Esophagus squamous epithelium (tissue), 5 donors: ENCODE results near the gene COL26A1. TPM values are rescaled to one million over a fixed set of nuclear protein-coding genes. Genes with fewer than 3 reads are reported as not detected.

Source experiments
- DNase-seq: peaks from one replicate; lab custom pipeline; 2025; lab: John Stamatoyannopoulos, UW
- H3K27ac ChIP-seq, 4 donors: fragments of 200-600 bp; sonication (generic); one replicate each; pipeline ENCODE4 v1.5.1; 2016 to 2019; ENCODE audit warnings: mild to moderate bottlenecking in 1 of 4
- H3K27me3 ChIP-seq, 4 donors: fragments of 200-600 bp; sonication (generic); 1 replicate in 3 of 4; 2 replicates in 1 of 4; pipeline versions ENCODE4 v1.5.1 to v1.6.0; 2017 to 2021; ENCODE audit warnings: antibody characterized with exemption in 1 of 4
- H3K36me3 ChIP-seq, 3 donors: fragments of 200-600 bp; sonication (generic); one replicate each; pipeline ENCODE4 v1.5.1; 2016 to 2019
- H3K4me1 ChIP-seq, 3 donors: fragments of 200-600 bp; sonication (generic); one replicate each; pipeline ENCODE4 v1.5.1; 2017 to 2019
- H3K4me3 ChIP-seq, 4 donors: fragments of 200-600 bp; sonication (generic); 1 replicate in 3 of 4; 2 replicates in 1 of 4; pipeline ENCODE4 v1.5.1; 2016 to 2019; ENCODE audit warnings: mild to moderate bottlenecking in 2 of 4, moderate library complexity in 1 of 4
- H3K9me3 ChIP-seq, 3 donors: fragments of 200-600 bp; sonication (generic); one replicate each; pipeline ENCODE4 v1.5.1; 2016 to 2019
- CTCF ChIP-seq, 6 experiments: fragments of 450-650 bp in 4 of 6; fragments of 200-600 bp in 2 of 6; sonication (generic) in 2 of 6; IDR thresholded peaks; one replicate each; pipeline ENCODE4 v1.5.1; 2016 to 2019; ENCODE audit warnings: antibody characterized with exemption in 6 of 6, mild to moderate bottlenecking in 4 of 6, moderate library complexity in 4 of 6
- POLR2A ChIP-seq, 4 donors: fragments of 450-650 bp; IDR thresholded peaks; one replicate each; pipeline ENCODE4 v1.6.1; 2017; ENCODE audit warnings: antibody characterized with exemption in 4 of 4, mild to moderate bottlenecking in 4 of 4, moderate library complexity in 3 of 4
- WGBS, 2 donors: methylation state at CpG; one replicate each; pipeline ENCODE4 v1.1.5; 2018; 5-methylcytosine and 5-hydroxymethylcytosine counted together
- intact Hi-C: fragments of 100-400 bp; cut with DNase I; formaldehyde crosslinking; loops from one replicate; pipeline ENCODE4 v1.15.0; 2022
- total RNA-seq, 4 donors: library from RNA; depleted of rRNA; stranded (reverse); fragments of >200 nt; gene quantifications; one replicate each; pipeline ENCODE4 v1.1.0, GENCODE V29; 2016
- donor health status: DM: yes; HTN: yes; CAD: no.

The COL26A1 gene
- total RNA-seq, 4 donors from 2014 or later, result not detected

DNA sequence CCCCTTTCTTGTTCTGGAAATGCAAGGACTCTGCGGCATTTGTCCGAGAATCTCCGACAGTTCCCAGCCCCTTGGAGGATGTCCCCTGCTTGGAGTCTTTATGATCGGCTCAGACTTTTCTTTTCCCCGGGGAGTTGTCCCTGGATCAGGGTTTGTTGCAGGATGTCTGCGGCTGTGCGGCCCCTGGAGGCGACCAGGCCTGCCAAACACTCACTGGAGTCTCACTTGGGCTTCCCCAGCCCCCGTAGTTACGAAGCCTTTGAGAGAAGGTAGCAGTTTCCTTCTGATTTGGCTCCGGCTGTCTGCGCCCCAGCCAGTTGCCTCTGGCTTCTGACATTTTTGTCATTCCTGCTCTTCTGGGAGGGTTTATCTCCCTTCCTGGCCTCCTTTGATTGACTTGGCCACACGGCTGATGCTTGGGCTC lies 16.1 kb downstream of the COL26A1 start:
- peaks cover 0 to 11% (median 0%) of the 10 kb centered on the region in 3 donors for H3K4me1 ChIP-seq
- peaks cover 0 to 33% (median 0%) of the 10 kb centered on the region in 4 donors for H3K27me3 ChIP-seq
- TF ChIP-seq POLR2A (IDR thresholded peaks at IDR 0.05), result no peak
- peaks cover 0 to 6% (median 0%) of the 10 kb centered on the region in 3 donors for H3K9me3 ChIP-seq
- intact Hi-C loops, result loop anchor here (10.0 kb wide), 1 partner anchor 156 kb away; no protein-coding TSS in a partner anchor
- no peaks in the 10 kb centered on the region for H3K36me3 ChIP-seq
- H3K4me3 ChIP-seq, result no peak overlapping the region
- no peak overlapping the region for H3K27ac ChIP-seq
- WGBS, 2 donors, result 32 to 35% methylated on average over 10 to 13 of the region's 13 CpGs
- no peak for DNase-seq

- no peak for DNase-seq
- Histone ChIP-seq H3K36me3 (no peaks in the 10 kb centered on the region), H3K4me1 (peaks cover 0 to 5% (median 0%) of the 10 kb centered on the region in 3 donors), H3K4me3 (no peak overlapping the region), H3K27me3 (peaks cover 0 to 28% (median 0%) of the 10 kb centered on the region in 4 donors), H3K27ac (no peak overlapping the region), H3K9me3 (peaks cover 0 to 6% (median 0%) of the 10 kb centered on the region in 3 donors)
- TF ChIP-seq POLR2A (IDR thresholded peaks at IDR 0.05) (no peak), CTCF (IDR thresholded peaks at IDR 0.05) (no peak)
- intact Hi-C loops, result loop anchor here (10.0 kb wide), 1 partner anchor 155 kb away; no protein-coding TSS in a partner anchor
- WGBS, 2 donors, result 80 to 83% methylated on average over 1 to 3 of the region's 4 CpGs
These were observed 16.6 kb downstream of the COL26A1 start for GRCh38 chr7:101379302-101379701.

DNA sequence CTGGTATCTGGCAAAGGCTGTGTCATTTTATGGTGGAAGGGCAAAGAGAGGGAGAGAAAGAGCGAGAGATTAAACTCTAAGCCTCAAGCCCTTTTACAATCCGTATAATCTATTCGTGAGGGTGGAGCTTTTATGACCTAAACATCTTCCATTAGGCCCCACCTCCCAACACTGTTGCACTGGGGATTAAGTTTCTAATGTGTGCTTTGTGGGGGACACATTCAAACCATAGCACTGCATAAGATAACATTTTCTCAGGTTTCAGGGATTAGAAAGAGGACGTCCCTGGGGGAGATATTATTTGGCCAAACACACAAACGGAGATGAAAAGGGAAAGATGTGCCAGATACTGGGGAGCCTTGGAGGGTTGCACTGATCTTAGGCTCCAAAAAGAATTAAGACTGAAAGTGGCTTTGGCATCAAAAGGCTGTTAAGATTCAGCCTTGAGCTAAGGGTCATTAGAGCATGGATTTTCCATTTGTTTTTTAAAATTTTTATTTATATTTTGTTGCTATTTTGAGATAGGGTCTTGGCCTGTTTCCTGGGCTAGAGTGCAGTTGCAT lies 19.0 kb downstream of the COL26A1 start:
- intact Hi-C loops, result no loop called here
- no peaks in the 10 kb centered on the region for H3K36me3 ChIP-seq
- TF ChIP-seq POLR2A (IDR thresholded peaks at IDR 0.05) (no peak), CTCF (IDR thresholded peaks at IDR 0.05) (no peak)
- DNase-seq, result no peak
- H3K27me3 ChIP-seq, result peaks cover 0 to 32% (median 0%) of the 10 kb centered on the region in 4 donors
- H3K4me1 ChIP-seq, result peaks cover 0 to 6% (median 0%) of the 10 kb centered on the region in 3 donors
- H3K9me3 ChIP-seq, result peaks cover 0 to 6% (median 0%) of the 10 kb centered on the region in 3 donors
- H3K27ac ChIP-seq, result no peak overlapping the region
- no peak overlapping the region for H3K4me3 ChIP-seq
- WGBS, 2 donors, result 51 to 71% methylated on average over 5 of the region's 5 CpGs

- peaks cover 0 to 40% (median 0%) of the 10 kb centered on the region in 4 donors for H3K27me3 ChIP-seq
- peaks cover 0 to 10% (median 0%) of the 10 kb centered on the region in 3 donors for H3K4me1 ChIP-seq
- H3K9me3 ChIP-seq, result peaks cover 0 to 6% (median 0%) of the 10 kb centered on the region in 3 donors
- intact Hi-C loops, result no loop called here
- H3K27ac ChIP-seq, result no peak overlapping the region
- no peak for DNase-seq
- H3K36me3 ChIP-seq, result no peaks in the 10 kb centered on the region
- TF ChIP-seq CTCF (IDR thresholded peaks at IDR 0.05) (no peak), POLR2A (IDR thresholded peaks at IDR 0.05) (no peak)
- no peak overlapping the region for H3K4me3 ChIP-seq
- WGBS, 2 donors, result 42 to 56% methylated on average over 2 of the region's 2 CpGs
These were observed 20.3 kb downstream of the COL26A1 start for GRCh38 chr7:101382937-101383336.

DNA sequence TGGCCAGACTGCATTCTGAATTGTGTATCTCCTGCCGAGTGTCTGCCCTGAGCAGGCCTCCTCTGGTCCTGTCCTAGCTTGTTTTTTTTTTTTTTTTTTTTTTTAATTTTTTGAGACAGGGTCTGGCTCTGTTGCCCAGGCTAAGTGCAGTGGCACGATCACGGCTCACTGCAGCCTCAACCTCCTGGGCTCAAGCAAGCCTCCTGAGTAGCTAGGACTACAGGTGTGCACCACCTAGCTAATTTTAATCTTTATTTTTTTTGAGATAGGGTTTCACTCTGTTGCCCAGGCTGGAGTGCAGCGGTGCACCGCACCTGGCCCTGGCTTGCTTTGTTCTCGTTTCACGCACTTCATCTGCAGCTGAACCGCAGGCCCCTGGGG lies 23.5 kb downstream of the COL26A1 start:
- Histone ChIP-seq H3K9me3 (peaks cover 0 to 5% (median 0%) of the 10 kb centered on the region in 3 donors), H3K36me3 (no peaks in the 10 kb centered on the region), H3K27ac (no peak overlapping the region), H3K4me3 (no peak overlapping the region), H3K4me1 (peaks cover 0 to 8% (median 0%) of the 10 kb centered on the region in 3 donors), H3K27me3 (peaks cover 0 to 52% (median 0%) of the 10 kb centered on the region in 4 donors)
- WGBS, 2 donors, result 76 to 84% methylated on average over 7 to 8 of the region's 8 CpGs
- DNase-seq, result no peak
- intact Hi-C loops, result no loop called here
- TF ChIP-seq CTCF (IDR thresholded peaks at IDR 0.05) (no peak), POLR2A (IDR thresholded peaks at IDR 0.05) (no peak)
